Ectodermal cell (in vitro differentiated cells): Measurements from ENCODE around the gene TPD52L1.

Source experiments
- H3K27ac ChIP-seq: 2 replicates; pipeline ENCODE4 v1.7.0; 2013; ENCODE audit warnings: mild to moderate bottlenecking, low read depth, low read length; ENCODE audit not compliant: insufficient read depth, poor library complexity, severe bottlenecking
- H3K27me3 ChIP-seq: 2 replicates; pipeline ENCODE4 v1.7.0; 2013; ENCODE audit warnings: mild to moderate bottlenecking, low read length; ENCODE audit not compliant: insufficient read depth, control insufficient read depth, poor library complexity, severe bottlenecking
- H3K36me3 ChIP-seq: one replicate; pipeline ENCODE4 v1.7.0; 2013; ENCODE audit warnings: low read length; ENCODE audit not compliant: control insufficient read depth, insufficient read depth
- H3K4me1 ChIP-seq: one replicate; pipeline ENCODE4 v1.7.0; 2013; ENCODE audit warnings: low read length; ENCODE audit not compliant: control insufficient read depth, insufficient read depth
- H3K4me3 ChIP-seq: 2 replicates; pipeline ENCODE4 v1.7.0; 2013; ENCODE audit warnings: low read depth, low read length, control low read depth; ENCODE audit not compliant: insufficient read depth
- H3K9me3 ChIP-seq: 2 replicates; pipeline ENCODE4 v1.7.0; 2013; ENCODE audit warnings: mild to moderate bottlenecking, low read length, moderate library complexity; ENCODE audit not compliant: control insufficient read depth
- WGBS, 2 experiments: methylation state at CpG; one replicate each; pipeline ENCODE4 v1.1.7; 2013; ENCODE audit warnings: missing lambda C conversion rate in 2 of 2; 5-methylcytosine and 5-hydroxymethylcytosine counted together

Gene TPD52L1

DNA sequence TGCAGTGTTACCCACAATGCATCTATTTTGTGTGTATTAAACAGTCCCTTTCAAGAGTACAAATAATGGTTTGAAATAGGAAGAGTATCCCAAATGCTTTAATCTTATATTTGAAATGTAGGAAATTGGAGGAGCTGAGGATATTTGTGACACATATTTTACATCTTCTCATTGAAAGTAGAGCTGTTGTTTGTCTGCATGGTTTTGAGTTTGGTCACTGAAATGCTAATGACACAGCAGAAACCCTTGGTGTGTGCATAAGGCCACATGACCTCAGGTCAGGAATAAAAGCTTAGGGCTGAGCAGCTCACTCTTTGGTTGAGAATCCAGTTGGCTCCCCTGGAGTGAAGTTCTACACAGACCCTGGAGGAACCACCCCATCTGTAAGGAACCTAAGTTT is 49.8 kb downstream of the TPD52L1 start:
- Histone ChIP-seq H3K4me1 (no peaks in the 10 kb centered on the region), H3K36me3 (no peaks in the 10 kb centered on the region), H3K4me3 (no peak overlapping the region), H3K9me3 (no peaks in the 10 kb centered on the region), H3K27me3 (no peaks in the 10 kb centered on the region), H3K27ac (no peak overlapping the region)

- Histone ChIP-seq H3K27me3 (no peaks in the 10 kb centered on the region), H3K4me1 (no peaks in the 10 kb centered on the region), H3K27ac (no peak overlapping the region), H3K36me3 (no peaks in the 10 kb centered on the region), H3K4me3 (no peak overlapping the region), H3K9me3 (no peaks in the 10 kb centered on the region)
- WGBS, 2 experiments, result 100% methylated on average over 1 of the region's 2 CpGs
Measured at GRCh38 chr6:125205931-125206330, 52.4 kb downstream of the TPD52L1 start.

GRCh38 chr6:125206389-125206788 is 52.8 kb downstream of the TPD52L1 start:
- Histone ChIP-seq H3K4me3 (no peak overlapping the region), H3K36me3 (no peaks in the 10 kb centered on the region), H3K4me1 (no peaks in the 10 kb centered on the region), H3K27me3 (no peaks in the 10 kb centered on the region), H3K9me3 (no peaks in the 10 kb centered on the region), H3K27ac (no peak overlapping the region)
- WGBS, 2 experiments, result 96 to 100% methylated on average over 1 of the region's 1 CpG

- Histone ChIP-seq H3K27ac (no peak overlapping the region), H3K4me1 (no peaks in the 10 kb centered on the region), H3K9me3 (no peaks in the 10 kb centered on the region), H3K27me3 (no peaks in the 10 kb centered on the region), H3K36me3 (no peaks in the 10 kb centered on the region), H3K4me3 (no peak overlapping the region)
- WGBS, 2 experiments, result 96 to 100% methylated on average over 1 of the region's 1 CpG
Measured at GRCh38 chr6:125207956-125208355, 54.4 kb downstream of the TPD52L1 start.

- Histone ChIP-seq H3K4me3 (no peak overlapping the region), H3K36me3 (no peaks in the 10 kb centered on the region), H3K27me3 (no peaks in the 10 kb centered on the region), H3K9me3 (no peaks in the 10 kb centered on the region), H3K4me1 (no peaks in the 10 kb centered on the region), H3K27ac (no peak overlapping the region)
- WGBS, 2 experiments, result 86 to 95% methylated on average over 5 of the region's 5 CpGs
Measured at GRCh38 chr6:125208625-125209249, 55.2 kb downstream of the TPD52L1 start.

DNA sequence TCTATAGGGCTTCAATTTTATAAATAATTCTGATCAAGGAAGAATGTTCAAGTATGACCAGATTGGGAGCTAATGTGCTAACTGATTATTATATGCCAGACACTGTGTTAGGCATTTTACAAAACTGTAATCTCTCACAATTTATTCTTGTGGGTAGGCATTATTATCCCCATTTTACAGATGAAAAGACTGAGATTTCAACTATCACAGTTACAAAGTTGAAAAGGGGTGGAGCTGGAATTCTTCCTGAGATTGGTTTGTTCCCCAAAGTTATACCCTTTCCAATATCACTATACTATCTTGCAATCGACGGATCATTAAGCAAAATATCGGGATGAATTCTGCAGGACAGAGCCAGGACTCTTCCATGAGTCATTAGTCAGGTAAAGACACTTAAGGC is 57.1 kb downstream of the TPD52L1 start:
- 91 to 95% methylated on average over 3 of the region's 3 CpGs for WGBS, 2 experiments

GRCh38 chr6:125211352-125211751 is 57.8 kb downstream of the TPD52L1 start:
- 94 to 96% methylated on average over 6 of the region's 6 CpGs for WGBS, 2 experiments
- no peaks in the 10 kb centered on the region for H3K9me3 ChIP-seq
- no peaks in the 10 kb centered on the region for H3K27me3 ChIP-seq
- no peak overlapping the region for H3K4me3 ChIP-seq
- H3K4me1 ChIP-seq, result no peaks in the 10 kb centered on the region
- H3K36me3 ChIP-seq, result no peaks in the 10 kb centered on the region
- H3K27ac ChIP-seq, result no peak overlapping the region

More for the DNA sequence above, 57.1 kb downstream of the TPD52L1 start:
- no peaks in the 10 kb centered on the region for H3K36me3 ChIP-seq
- no peaks in the 10 kb centered on the region for H3K4me1 ChIP-seq
- H3K9me3 ChIP-seq, result no peaks in the 10 kb centered on the region
- no peak overlapping the region for H3K27ac ChIP-seq
- H3K4me3 ChIP-seq, result no peak overlapping the region
- no peaks in the 10 kb centered on the region for H3K27me3 ChIP-seq

GRCh38 chr6:125212377-125212776 is 58.8 kb downstream of the TPD52L1 start:
- 92 to 100% methylated on average over 2 of the region's 2 CpGs for WGBS, 2 experiments
- Histone ChIP-seq H3K36me3 (no peaks in the 10 kb centered on the region), H3K9me3 (no peaks in the 10 kb centered on the region), H3K4me3 (no peak overlapping the region), H3K27me3 (no peaks in the 10 kb centered on the region), H3K27ac (no peak overlapping the region), H3K4me1 (no peaks in the 10 kb centered on the region)

- Histone ChIP-seq H3K9me3 (no peaks in the 10 kb centered on the region), H3K4me1 (no peaks in the 10 kb centered on the region), H3K36me3 (no peaks in the 10 kb centered on the region), H3K27ac (no peak overlapping the region), H3K27me3 (no peaks in the 10 kb centered on the region), H3K4me3 (no peak overlapping the region)
- WGBS, 2 experiments, result 94 to 95% methylated on average over 3 of the region's 3 CpGs
Measured at GRCh38 chr6:125213939-125214338, 60.4 kb downstream of the TPD52L1 start.

- no peaks in the 10 kb centered on the region for H3K4me1 ChIP-seq
- no peaks in the 10 kb centered on the region for H3K9me3 ChIP-seq
- H3K36me3 ChIP-seq, result no peaks in the 10 kb centered on the region
- H3K27me3 ChIP-seq, result no peaks in the 10 kb centered on the region
- no peak overlapping the region for H3K4me3 ChIP-seq
- 89 to 91% methylated on average over 4 of the region's 4 CpGs for WGBS, 2 experiments
- no peak overlapping the region for H3K27ac ChIP-seq
Measured at GRCh38 chr6:125215252-125215819, 61.8 kb downstream of the TPD52L1 start.
